ENCODE measurements around the gene UVSSA. TPM values are rescaled to one million over a fixed set of nuclear protein-coding genes. Genes with fewer than 3 reads are reported as not detected.

The UVSSA gene
- total RNA-seq, 3 donors from 2014 or later (not counting 1 experiment from before 2014, with no cell fraction given), result 48.0 to 59.4 (median 56.4) TPM

- no peak for TF ChIP-seq CTCF (IDR thresholded peaks at IDR 0.05)
- no peak for ATAC-seq
- H3K9me3 ChIP-seq (ENCODE audit: control insufficient read depth, insufficient read depth, low read length), result peaks cover 13% of the 10 kb centered on the region
- H3K27ac ChIP-seq (ENCODE audit: low read length), result no peak overlapping the region
- H3K36me3 ChIP-seq (ENCODE audit: control insufficient read depth, insufficient read depth, low read length), result no peaks in the 10 kb centered on the region
- H3K27ac Mint-ChIP-seq, result no peak overlapping the region
- no peaks in the 10 kb centered on the region for H3K4me1 Mint-ChIP-seq
- peaks cover 33% of the 10 kb centered on the region for H3K27me3 ChIP-seq (ENCODE audit: control insufficient read depth, insufficient read depth, low read length)
- H3K27me3 Mint-ChIP-seq (ENCODE audit: low read depth in 2 of 2), result peaks cover 6 to 26% of the 10 kb centered on the region in 2 donors
- H3K4me3 ChIP-seq (ENCODE audit: low read length), result no peak overlapping the region
- no peaks in the 10 kb centered on the region for H3K4me1 ChIP-seq (ENCODE audit: control insufficient read depth, insufficient read depth, low read length)
- H3K9me3 Mint-ChIP-seq, result no peaks in the 10 kb centered on the region
- no peak overlapping the region for H3K4me3 Mint-ChIP-seq
- no peaks in the 10 kb centered on the region for H3K36me3 Mint-ChIP-seq
- 6% methylated on average over 69 of the region's 69 CpGs for WGBS (ENCODE audit: insufficient coverage)
- no peak for DNase-seq
- intact Hi-C loops (cut with micrococcal nuclease), result no loop called here
Observed at GRCh38 chr4:1402516-1403091, 55.6 kb downstream of the UVSSA start.

GRCh38 chr4:1403177-1403583 lies 56.2 kb downstream of the UVSSA start:
- Mint-ChIP-seq H3K27ac (no peak overlapping the region), H3K4me3 (no peak overlapping the region), H3K27me3 (ENCODE audit: low read depth in 2 of 2) (peaks cover 8 to 27% of the 10 kb centered on the region in 2 donors), H3K9me3 (no peaks in the 10 kb centered on the region), H3K36me3 (no peaks in the 10 kb centered on the region), H3K4me1 (no peaks in the 10 kb centered on the region)
- no peak for DNase-seq
- no peak for TF ChIP-seq CTCF (IDR thresholded peaks at IDR 0.05)
- H3K27me3 ChIP-seq (ENCODE audit: control insufficient read depth, insufficient read depth, low read length), result peaks cover 35% of the 10 kb centered on the region
- H3K9me3 ChIP-seq (ENCODE audit: control insufficient read depth, insufficient read depth, low read length), result peaks cover 10% of the 10 kb centered on the region
- intact Hi-C loops (cut with micrococcal nuclease), result no loop called here
- H3K4me1 ChIP-seq (ENCODE audit: control insufficient read depth, insufficient read depth, low read length), result no peaks in the 10 kb centered on the region
- no peak overlapping the region for H3K4me3 ChIP-seq (ENCODE audit: low read length)
- no peak overlapping the region for H3K27ac ChIP-seq (ENCODE audit: low read length)
- H3K36me3 ChIP-seq (ENCODE audit: control insufficient read depth, insufficient read depth, low read length), result no peaks in the 10 kb centered on the region
- WGBS (ENCODE audit: insufficient coverage), result 12% methylated on average over 58 of the region's 58 CpGs
- ATAC-seq, result no peak

GRCh38 chr4:1403591-1404572 lies 56.9 kb downstream of the UVSSA start:
- Mint-ChIP-seq H3K4me3 (no peak overlapping the region), H3K4me1 (peaks cover 0 to 4% of the 10 kb centered on the region in 2 donors), H3K9me3 (no peaks in the 10 kb centered on the region), H3K36me3 (no peaks in the 10 kb centered on the region), H3K27ac (no peak overlapping the region), H3K27me3 (ENCODE audit: low read depth in 2 of 2) (peaks cover 15 to 34% of the 10 kb centered on the region in 2 donors)
- peaks cover 42% of the 10 kb centered on the region for H3K27me3 ChIP-seq (ENCODE audit: control insufficient read depth, insufficient read depth, low read length)
- DNase-seq, result no peak
- no peak overlapping the region for H3K4me3 ChIP-seq (ENCODE audit: low read length)
- WGBS (ENCODE audit: insufficient coverage), result 9% methylated on average over 106 of the region's 107 CpGs
- no peak for ATAC-seq
- no peak for TF ChIP-seq CTCF (IDR thresholded peaks at IDR 0.05)
- H3K36me3 ChIP-seq (ENCODE audit: control insufficient read depth, insufficient read depth, low read length), result no peaks in the 10 kb centered on the region
- intact Hi-C loops (cut with micrococcal nuclease), result no loop called here
- H3K27ac ChIP-seq (ENCODE audit: low read length), result no peak overlapping the region
- H3K9me3 ChIP-seq (ENCODE audit: control insufficient read depth, insufficient read depth, low read length), result peaks cover 4% of the 10 kb centered on the region
- H3K4me1 ChIP-seq (ENCODE audit: control insufficient read depth, insufficient read depth, low read length), result no peaks in the 10 kb centered on the region
